Spinal cord (tissue), 10 donors: Measurements from ENCODE around the gene ATP7B. TPM values are rescaled to one million over a fixed set of nuclear protein-coding genes. Genes with fewer than 3 reads are reported as not detected.
A peak's percentile ranks its signal among the peaks of the same experiment; 100 is the strongest.

Experiments
- DNase-seq, 6 donors: peaks; one replicate each; pipeline versions ENCODE4 v3.0.0 to v3.0.0-alpha.2; 2013 to 2015; ENCODE audit warnings: low spot score in 6 of 6, low read depth in 4 of 6
- H3K27ac ChIP-seq: one replicate; pipeline ENCODE4 v1.5.1; 2013; ENCODE audit warnings: low read depth, low read length, control low read depth
- H3K27me3 ChIP-seq: one replicate; pipeline ENCODE4 v1.6.1; 2013; ENCODE audit warnings: low read length; ENCODE audit not compliant: control insufficient read depth, insufficient read depth
- H3K36me3 ChIP-seq: one replicate; pipeline ENCODE4 v1.6.1; 2013; ENCODE audit warnings: low read length; ENCODE audit not compliant: control insufficient read depth, insufficient read depth
- H3K4me1 ChIP-seq: one replicate; pipeline ENCODE4 v1.6.1; 2013; ENCODE audit warnings: low read length; ENCODE audit not compliant: control insufficient read depth, insufficient read depth
- H3K4me3 ChIP-seq: one replicate; pipeline ENCODE4 v1.5.1; 2013; ENCODE audit warnings: low read depth, low read length, control low read depth
- H3K9me3 ChIP-seq: one replicate; pipeline ENCODE4 v1.6.1; 2013; ENCODE audit warnings: low read length; ENCODE audit not compliant: control insufficient read depth, insufficient read depth
- WGBS: methylation state at CpG from one replicate; pipeline ENCODE4 v1.1.5; 2013; ENCODE audit warnings: missing lambda C conversion rate; ENCODE audit not compliant: insufficient coverage; 5-methylcytosine and 5-hydroxymethylcytosine counted together
- polyA plus RNA-seq, 2 donors: library from polyadenylated mRNA; unstranded; fragments of 120-200 nt; gene quantifications; one replicate each; pipeline ENCODE4 v1.2.1, GENCODE V29; 2013; ENCODE audit not compliant: insufficient read length in 2 of 2
- total RNA-seq, 2 donors: library from RNA; depleted of rRNA in 1 of 2; stranded (reverse); fragments of 120-200 nt in 1 of 2; fragments of >200 nt in 1 of 2; gene quantifications; one replicate each; pipeline versions ENCODE4 v1.2.3 to v1.2.4, GENCODE V29; 2013 to 2014
- donor health status: healthy.

Gene ATP7B
- total and polyA plus RNA-seq, 4 donors, result 9.8 to 13.0 (median 11.6) TPM

- Histone ChIP-seq H3K36me3 (peaks cover 52% of the 10 kb centered on the region), H3K27me3 (no peaks in the 10 kb centered on the region)
- 86% methylated on average over 3 of the region's 3 CpGs for WGBS
Observed at GRCh38 chr13:51938454-51938853, 72.8 kb downstream of the ATP7B start.

DNA sequence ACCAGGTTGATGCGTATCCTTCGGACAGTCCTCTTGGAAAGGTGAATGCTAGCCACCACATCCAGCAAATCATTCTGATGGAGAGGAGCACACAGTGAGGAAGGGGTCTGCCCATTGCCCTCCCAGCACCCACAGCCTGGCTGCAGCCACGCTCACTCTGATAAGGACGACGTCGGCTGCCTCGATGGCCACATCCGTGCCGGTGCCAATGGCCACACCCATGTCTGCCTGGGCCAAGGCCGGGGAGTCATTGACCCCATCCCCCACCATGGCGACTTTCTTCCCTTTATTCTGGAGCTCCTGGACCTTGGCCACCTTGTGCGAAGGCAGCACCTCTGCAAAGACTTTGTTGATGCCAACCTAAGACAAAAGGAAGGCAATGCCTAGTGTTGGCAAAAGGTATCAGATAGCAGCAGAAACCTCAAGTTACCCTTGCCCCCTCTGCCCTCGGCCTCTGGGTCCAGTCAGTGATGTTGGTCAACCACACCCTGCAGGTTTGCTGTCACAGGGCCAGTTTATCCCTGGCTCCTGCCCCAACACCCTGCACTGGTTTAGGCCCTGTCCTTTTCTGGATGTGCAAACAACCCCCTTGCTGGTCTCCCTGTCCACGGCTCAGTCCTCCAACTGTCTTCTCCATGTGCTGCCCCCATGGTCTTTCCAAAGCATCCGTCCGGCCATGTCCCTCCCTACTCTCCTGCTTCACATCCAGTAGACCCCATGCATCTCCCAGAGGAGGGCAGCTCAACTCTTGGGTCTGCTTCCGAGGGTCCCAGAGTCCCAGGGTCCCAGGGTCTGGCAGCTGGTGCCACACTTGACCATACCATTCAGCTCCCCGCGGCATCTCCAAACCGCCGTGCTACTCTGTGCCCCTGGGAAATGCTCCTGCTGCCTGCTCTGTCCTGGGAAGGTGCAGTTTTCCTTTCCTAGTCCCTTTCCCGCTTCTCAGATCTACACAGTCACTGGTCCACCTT is 73.6 kb downstream of the ATP7B start:
- Histone ChIP-seq H3K36me3 (peaks cover 52% of the 10 kb centered on the region), H3K9me3 (no peaks in the 10 kb centered on the region), H3K4me1 (peaks cover 3% of the 10 kb centered on the region), H3K4me3 (no peak overlapping the region), H3K27me3 (no peaks in the 10 kb centered on the region), H3K27ac (no peak overlapping the region)
- DNase-seq, result no peak
- WGBS, result 95% methylated on average over 20 of the region's 22 CpGs

More at GRCh38 chr13:51938454-51938853, 72.8 kb downstream of the ATP7B start:
- peaks cover 3% of the 10 kb centered on the region for H3K4me1 ChIP-seq
- DNase-seq, result peak in 1 of 6 donors; percentile 16
- no peak overlapping the region for H3K4me3 ChIP-seq
- H3K9me3 ChIP-seq, result no peaks in the 10 kb centered on the region
- no peak overlapping the region for H3K27ac ChIP-seq

GRCh38 chr13:51935326-51936171 is 75.7 kb downstream of the ATP7B start:
- peaks cover 48% of the 10 kb centered on the region for H3K36me3 ChIP-seq
- peaks cover 3% of the 10 kb centered on the region for H3K4me1 ChIP-seq
- 74% methylated on average over 12 of the region's 14 CpGs for WGBS
- DNase-seq, result no peak
- H3K4me3 ChIP-seq, result no peak overlapping the region
- H3K9me3 ChIP-seq, result no peaks in the 10 kb centered on the region
- no peaks in the 10 kb centered on the region for H3K27me3 ChIP-seq
- H3K27ac ChIP-seq, result no peak overlapping the region

DNA sequence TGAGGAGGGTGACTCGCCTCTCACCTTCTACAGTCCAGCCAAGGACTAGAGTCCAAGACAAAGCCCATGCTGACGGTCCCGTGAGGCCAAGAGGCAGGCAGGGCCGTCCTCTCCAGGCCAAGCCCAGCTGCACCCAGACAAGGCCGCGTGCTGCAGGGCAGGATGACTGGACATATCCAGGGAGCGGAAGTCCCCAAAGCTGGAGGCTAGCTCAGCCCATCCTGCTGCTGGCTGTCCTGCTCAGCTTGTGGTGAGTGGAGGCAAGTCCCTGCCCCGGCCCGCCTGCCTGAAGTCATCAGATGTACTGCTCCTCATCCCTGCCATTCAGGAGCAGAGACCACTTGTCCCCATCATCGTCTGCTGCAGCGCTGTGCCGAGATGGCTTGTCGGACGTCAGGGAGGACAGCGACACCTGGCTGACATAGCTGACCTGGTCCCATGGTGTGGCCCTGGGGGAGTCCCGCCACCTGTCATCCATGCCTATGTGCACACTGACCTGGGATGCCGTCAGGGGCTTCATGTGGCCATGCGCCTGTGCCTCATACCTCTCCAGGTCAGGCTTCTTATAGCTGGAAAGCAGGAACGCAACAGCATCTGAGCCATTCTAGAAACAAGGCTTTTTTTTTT is 76.7 kb downstream of the ATP7B start:
- H3K9me3 ChIP-seq, result no peaks in the 10 kb centered on the region
- peaks cover 3% of the 10 kb centered on the region for H3K4me1 ChIP-seq
- H3K4me3 ChIP-seq, result no peak overlapping the region
- H3K27ac ChIP-seq, result no peak overlapping the region
- WGBS, result 93% methylated on average over 18 of the region's 19 CpGs
- no peak for DNase-seq
- no peaks in the 10 kb centered on the region for H3K27me3 ChIP-seq
- H3K36me3 ChIP-seq, result peaks cover 48% of the 10 kb centered on the region

GRCh38 chr13:51933466-51934058 is 77.7 kb downstream of the ATP7B start:
- H3K36me3 ChIP-seq, result peaks cover 48% of the 10 kb centered on the region
- H3K4me1 ChIP-seq, result peaks cover 3% of the 10 kb centered on the region

DNA sequence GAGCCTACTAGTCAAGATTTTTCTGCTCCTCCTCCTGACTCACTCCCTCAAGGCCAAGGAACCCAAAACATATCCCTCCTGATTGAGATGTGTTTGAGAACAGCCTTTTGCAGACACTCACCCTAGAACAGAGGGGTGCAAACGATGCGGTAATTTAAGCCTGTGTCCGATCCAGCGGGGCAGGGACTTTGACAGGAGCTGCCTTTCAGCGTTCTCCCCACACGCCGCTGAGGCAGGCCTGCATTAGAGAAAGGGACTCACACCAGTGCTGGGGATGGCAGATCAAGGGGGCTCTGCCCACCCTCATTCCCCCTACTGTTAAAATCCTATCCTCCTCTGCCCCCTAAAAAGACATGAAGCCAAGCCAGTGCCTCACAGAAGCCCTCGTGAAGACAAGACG is 79.0 kb downstream of the ATP7B start:
- Histone ChIP-seq H3K36me3 (peaks cover 35% of the 10 kb centered on the region), H3K27ac (no peak overlapping the region), H3K9me3 (no peaks in the 10 kb centered on the region), H3K27me3 (no peaks in the 10 kb centered on the region), H3K4me1 (no peaks in the 10 kb centered on the region), H3K4me3 (no peak overlapping the region)
- DNase-seq, result no peak
- WGBS, result 100% methylated on average over 5 of the region's 9 CpGs

More at GRCh38 chr13:51933466-51934058, 77.7 kb downstream of the ATP7B start:
- Histone ChIP-seq H3K4me3 (no peak overlapping the region), H3K9me3 (no peaks in the 10 kb centered on the region), H3K27me3 (no peaks in the 10 kb centered on the region), H3K27ac (no peak overlapping the region)
- WGBS, result 88% methylated on average over 11 of the region's 14 CpGs
- DNase-seq, result no peak

DNA sequence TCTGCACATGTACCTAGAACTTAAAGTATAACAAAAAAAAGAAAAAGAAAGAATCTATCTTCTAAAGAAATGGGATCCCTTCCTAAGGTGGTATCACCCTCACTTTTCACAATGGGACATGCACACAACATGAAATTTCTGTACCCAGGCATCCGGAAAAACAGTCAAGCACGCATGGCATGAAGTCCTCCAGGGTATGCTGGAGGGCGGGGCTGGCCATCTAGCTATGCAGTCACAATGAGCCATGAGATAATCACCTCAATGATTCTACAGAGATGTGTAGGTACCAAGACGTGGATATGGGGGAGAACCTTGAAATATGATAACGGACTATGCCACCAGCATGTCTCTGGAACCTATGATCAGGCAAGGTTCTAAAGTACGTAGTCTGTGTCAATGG is 79.6 kb downstream of the ATP7B start:
- Histone ChIP-seq H3K4me1 (no peaks in the 10 kb centered on the region), H3K36me3 (peaks cover 32% of the 10 kb centered on the region), H3K9me3 (no peaks in the 10 kb centered on the region), H3K4me3 (no peak overlapping the region), H3K27me3 (no peaks in the 10 kb centered on the region), H3K27ac (no peak overlapping the region)
- DNase-seq, result no peak
- 98% methylated on average over 6 of the region's 6 CpGs for WGBS

DNA sequence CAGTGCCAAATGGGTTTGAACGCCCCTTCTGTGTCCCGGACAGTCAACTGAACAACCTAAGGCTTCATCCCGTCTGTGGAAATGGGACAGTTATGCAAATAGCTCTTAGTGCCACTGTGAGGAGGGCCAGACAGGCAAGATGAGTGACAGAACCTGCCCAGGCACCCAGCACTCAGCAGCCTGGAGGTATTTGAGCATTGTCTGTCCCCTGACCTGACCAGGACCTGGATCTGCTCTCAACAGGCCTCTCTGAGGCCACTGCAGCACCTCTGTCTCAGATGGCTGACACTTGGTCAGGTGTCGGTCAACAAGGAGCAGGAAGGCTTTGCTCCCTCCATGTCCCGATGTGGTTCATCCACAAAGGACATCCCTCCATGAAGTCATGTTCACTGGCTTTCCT is 81.6 kb downstream of the ATP7B start:
- H3K27ac ChIP-seq, result no peak overlapping the region
- WGBS, result 79% methylated on average over 4 of the region's 5 CpGs
- H3K27me3 ChIP-seq, result no peaks in the 10 kb centered on the region
- no peaks in the 10 kb centered on the region for H3K9me3 ChIP-seq
- no peak for DNase-seq
- H3K4me1 ChIP-seq, result no peaks in the 10 kb centered on the region
- no peak overlapping the region for H3K4me3 ChIP-seq
- peaks cover 19% of the 10 kb centered on the region for H3K36me3 ChIP-seq

- Histone ChIP-seq H3K27me3 (no peaks in the 10 kb centered on the region), H3K36me3 (peaks cover 8% of the 10 kb centered on the region), H3K27ac (no peak overlapping the region), H3K9me3 (no peaks in the 10 kb centered on the region), H3K4me3 (no peak overlapping the region), H3K4me1 (no peaks in the 10 kb centered on the region)
- DNase-seq, result no peak
- 86% methylated on average over 8 of the region's 9 CpGs for WGBS
Observed at GRCh38 chr13:51928231-51928630, 83.0 kb downstream of the ATP7B start.
